ENCODE measurements around the gene ICAM3. TPM values are rescaled to one million over a fixed set of nuclear protein-coding genes. Genes with fewer than 3 reads are reported as not detected.
A peak's percentile ranks its signal among the peaks of the same experiment; 100 is the strongest.

The ICAM3 gene
- total and polyA plus RNA-seq, 10 of the 15 experiments (the other 5 are each of a cell fraction or from before 2014, with no cell fraction given) = 5.5 to 152 (median 90.7) TPM

- TF ChIP-seq MTA3 (IDR thresholded peaks at IDR 0.05; ENCODE audit: borderline replicate concordance, low read length) = no peak
- no peak for TF ChIP-seq PBX3 (IDR thresholded peaks at IDR 0.05; ENCODE audit: insufficient replicate concordance, low read depth, low read length)
These were observed 39.6 kb downstream of the ICAM3 start (continued) for GRCh38 chr19:10299545-10300458.

DNA sequence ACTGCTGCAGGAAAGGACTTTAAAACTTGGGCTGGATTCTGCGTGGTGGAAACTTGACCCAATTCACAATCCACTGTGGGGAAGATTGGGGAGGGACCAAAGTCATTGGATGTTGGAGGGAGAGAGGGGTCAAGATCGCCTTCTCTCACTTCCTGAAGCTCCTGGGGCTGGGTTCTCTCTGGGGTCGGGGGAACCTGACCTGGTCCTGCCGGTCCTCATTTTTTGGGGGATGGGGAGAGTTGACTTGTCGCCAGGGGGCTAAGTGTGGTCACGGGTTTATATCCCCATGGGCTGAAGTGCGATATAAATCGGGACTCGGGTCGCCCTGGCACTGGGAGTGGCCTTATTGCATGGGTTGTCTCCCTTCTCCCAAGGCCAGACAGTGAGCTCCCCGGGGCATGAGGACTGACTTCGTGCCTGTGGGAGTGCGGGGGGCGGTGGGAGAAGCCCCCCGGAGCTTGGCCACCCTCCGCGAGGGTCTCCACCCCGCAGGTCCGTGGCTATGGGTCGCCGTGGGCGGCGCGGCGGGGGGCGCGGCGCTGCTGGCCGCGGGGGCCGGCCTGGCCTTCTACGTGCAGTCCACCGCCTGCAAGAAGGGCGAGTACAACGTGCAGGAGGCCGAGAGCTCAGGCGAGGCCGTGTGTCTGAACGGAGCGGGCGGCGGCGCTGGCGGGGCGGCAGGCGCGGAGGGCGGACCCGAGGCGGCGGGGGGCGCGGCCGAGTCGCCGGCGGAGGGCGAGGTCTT, 43.4 kb downstream of the ICAM3 start:
- H3K79me2 ChIP-seq (ENCODE audit: control insufficient read depth, insufficient read depth, low read length) = no peaks in the 10 kb centered on the region
- RAD21 ChIA-PET (ENCODE audit: unreplicated experiment) = no interaction called here
- no peak for DNase-seq (ENCODE audit: low read depth, low spot score)
- H3K27ac ChIP-seq (ENCODE audit: control insufficient read depth, insufficient read depth) = no peak overlapping the region
- peak overlapping the region; percentile 76 for H3K4me2 ChIP-seq (ENCODE audit: control insufficient read depth, insufficient read depth)
- ATAC-seq = no peak
- H2AFZ ChIP-seq (ENCODE audit: control insufficient read depth, low read depth, low read length) = peak overlapping the region; percentile 76
- H3K36me3 ChIP-seq (ENCODE audit: control insufficient read depth in 2 of 2, insufficient read depth in 2 of 2, low read length in 1 of 2) = no peaks in the 10 kb centered on the region; a peak in 1 of 4 replicates
- SMC1A ChIA-PET (ENCODE audit: uncharacterized antibody, unreplicated experiment) = no interaction called here
- BruUV-seq (replicated peaks) = no TSS peak
- in situ Hi-C loops (cut with MboI) = no loop called here
- CTCF ChIA-PET = interaction anchor here (0.8 to 1.1 kb wide), 2 partner anchors 27 to 366 kb away, joined by 3 to 4 read pairs; no protein-coding TSS in a partner anchor
- intact Hi-C loops (cut with micrococcal nuclease; ENCODE audit: unreplicated experiment) = no loop called here
- POLR2A ChIA-PET = interaction anchor here (0.6 to 1.6 kb wide), 4 partner anchors 16 to 208 kb away, joined by 3 to 4 read pairs (median 4); partner anchors contain the start of gene ICAM1
- no peaks in the 10 kb centered on the region; the same call in 2 of the 3 replicates for H3K9me3 ChIP-seq (replicated peaks; ENCODE audit: control insufficient read depth, insufficient read depth, low read length)
- no peak for FAIRE-seq
- 48% methylated on average over 31 of the region's 58 CpGs for WGBS (ENCODE audit: insufficient coverage, insufficient replicate concordance, low lambda C conversion rate, missing lambda C conversion rate)
- peaks cover 25% of the 10 kb centered on the region for H3K4me1 ChIP-seq (ENCODE audit: control insufficient read depth, insufficient read depth, low read length)
- peak overlapping the region; percentile 30; the same call in 1 of the 2 replicates for H3K9ac ChIP-seq (ENCODE audit: control insufficient read depth, insufficient read depth, low read length)
- no peaks in the 10 kb centered on the region for H4K20me1 ChIP-seq (ENCODE audit: control insufficient read depth, insufficient read depth)
- 0 out of 2 replicates have a peak, but pooled peaks have one; percentile 3 for TF ChIP-seq EED (IDR thresholded peaks at IDR 0.05; ENCODE audit: low read depth)
- TF ChIP-seq E2F4 (IDR thresholded peaks at IDR 0.05; ENCODE audit: low read depth, low read length) = no peak
- TF ChIP-seq HDGF (IDR thresholded peaks at IDR 0.05) = no peak
- 0 out of 2 replicates have a peak, but pooled peaks have one; percentile 26 for TF ChIP-seq ZNF687 (IDR thresholded peaks at IDR 0.05)
- TF ChIP-seq KDM1A (IDR thresholded peaks at IDR 0.05; ENCODE audit: borderline replicate concordance) = no peak
- H3K27me3 ChIP-seq (replicated peaks in 1 of 2; ENCODE audit: control insufficient read depth in 2 of 2, insufficient read depth in 2 of 2, low read length in 1 of 2) = peaks cover 2 to 10% of the 10 kb centered on the region in 2 experiments; a peak in 3 of 4 replicates
- peak overlapping the region; percentile 52; the same call in 1 of the 2 replicates for H3K4me3 ChIP-seq
